ENCODE results near the gene GPR21.

Gene GPR21

GRCh38 chr9:123049589-123050222 is 16.2 kb downstream of the GPR21 start:
- DNase-seq (ENCODE audit: low spot score) = no peak
- no peaks in the 10 kb centered on the region for H3K27me3 ChIP-seq (ENCODE audit: insufficient read depth, poor library complexity, severe bottlenecking)
- peaks cover 4% of the 10 kb centered on the region for H3K4me1 ChIP-seq (ENCODE audit: insufficient read depth, poor library complexity, severe bottlenecking)
- ATAC-seq (ENCODE audit: low read depth) = 0 out of 3 replicates have a peak, but pooled peaks have one; percentile 31
- H3K9me3 ChIP-seq (ENCODE audit: severe bottlenecking) = no peaks in the 10 kb centered on the region
- TF ChIP-seq CTCF (IDR thresholded peaks at IDR 0.05; ENCODE audit: poor library complexity, severe bottlenecking) = no peak
- H3K36me3 ChIP-seq (ENCODE audit: low read depth) = peaks cover 11% of the 10 kb centered on the region
- no peak overlapping the region for H3K4me3 ChIP-seq (ENCODE audit: severe bottlenecking)
- H3K27ac ChIP-seq (ENCODE audit: poor library complexity, severe bottlenecking) = no peak overlapping the region

- Histone ChIP-seq H3K4me1 (ENCODE audit: insufficient read depth, poor library complexity, severe bottlenecking) (no peaks in the 10 kb centered on the region), H3K27me3 (ENCODE audit: insufficient read depth, poor library complexity, severe bottlenecking) (no peaks in the 10 kb centered on the region), H3K27ac (ENCODE audit: poor library complexity, severe bottlenecking) (no peak overlapping the region), H3K4me3 (ENCODE audit: severe bottlenecking) (no peak overlapping the region), H3K36me3 (ENCODE audit: low read depth) (peaks cover 11% of the 10 kb centered on the region), H3K9me3 (ENCODE audit: severe bottlenecking) (no peaks in the 10 kb centered on the region)
- no peak for DNase-seq (ENCODE audit: low spot score)
- no peak for TF ChIP-seq CTCF (IDR thresholded peaks at IDR 0.05; ENCODE audit: poor library complexity, severe bottlenecking)
- no peak for ATAC-seq (ENCODE audit: low read depth)
Observed at GRCh38 chr9:123053046-123053445, 19.6 kb downstream of the GPR21 start.

- peaks cover 11% of the 10 kb centered on the region for H3K36me3 ChIP-seq (ENCODE audit: low read depth)
- no peak for DNase-seq (ENCODE audit: low spot score)
- no peak overlapping the region for H3K27ac ChIP-seq (ENCODE audit: poor library complexity, severe bottlenecking)
- H3K4me1 ChIP-seq (ENCODE audit: insufficient read depth, poor library complexity, severe bottlenecking) = peaks cover 6% of the 10 kb centered on the region
- no peaks in the 10 kb centered on the region for H3K9me3 ChIP-seq (ENCODE audit: severe bottlenecking)
- no peak overlapping the region for H3K4me3 ChIP-seq (ENCODE audit: severe bottlenecking)
- ATAC-seq (ENCODE audit: low read depth) = no peak
- TF ChIP-seq CTCF (IDR thresholded peaks at IDR 0.05; ENCODE audit: poor library complexity, severe bottlenecking) = no peak
- H3K27me3 ChIP-seq (ENCODE audit: insufficient read depth, poor library complexity, severe bottlenecking) = no peaks in the 10 kb centered on the region
Observed at GRCh38 chr9:123053711-123054110, 20.2 kb downstream of the GPR21 start.

GRCh38 chr9:123058834-123059233 is 25.4 kb downstream of the GPR21 start:
- no peaks in the 10 kb centered on the region for H3K27me3 ChIP-seq (ENCODE audit: insufficient read depth, poor library complexity, severe bottlenecking)
- H3K4me3 ChIP-seq (ENCODE audit: severe bottlenecking) = no peak overlapping the region
- H3K36me3 ChIP-seq (ENCODE audit: low read depth) = peaks cover 10% of the 10 kb centered on the region
- ATAC-seq (ENCODE audit: low read depth) (peak; percentile 72), DNase-seq (ENCODE audit: low spot score) (no peak)
- H3K9me3 ChIP-seq (ENCODE audit: severe bottlenecking) = no peaks in the 10 kb centered on the region
- no peak for TF ChIP-seq CTCF (IDR thresholded peaks at IDR 0.05; ENCODE audit: poor library complexity, severe bottlenecking)
- peaks cover 7% of the 10 kb centered on the region for H3K4me1 ChIP-seq (ENCODE audit: insufficient read depth, poor library complexity, severe bottlenecking)
- no peak overlapping the region for H3K27ac ChIP-seq (ENCODE audit: poor library complexity, severe bottlenecking)

GRCh38 chr9:123059472-123060220 is 26.2 kb downstream of the GPR21 start:
- H3K27ac ChIP-seq (ENCODE audit: poor library complexity, severe bottlenecking) = no peak overlapping the region
- ATAC-seq (ENCODE audit: low read depth) = no peak
- no peaks in the 10 kb centered on the region for H3K27me3 ChIP-seq (ENCODE audit: insufficient read depth, poor library complexity, severe bottlenecking)
- peaks cover 3% of the 10 kb centered on the region; the same call in 1 of the 2 replicates for H3K36me3 ChIP-seq (ENCODE audit: low read depth)
- no peak overlapping the region for H3K4me3 ChIP-seq (ENCODE audit: severe bottlenecking)
- TF ChIP-seq CTCF (IDR thresholded peaks at IDR 0.05; ENCODE audit: poor library complexity, severe bottlenecking) = no peak
- no peak for DNase-seq (ENCODE audit: low spot score)
- H3K4me1 ChIP-seq (ENCODE audit: insufficient read depth, poor library complexity, severe bottlenecking) = peaks cover 7% of the 10 kb centered on the region
- no peaks in the 10 kb centered on the region for H3K9me3 ChIP-seq (ENCODE audit: severe bottlenecking)

All from RWPE2 (cell line).